H1 (cell line): ENCODE data around the gene PTPRR. TPM values are rescaled to one million over a fixed set of nuclear protein-coding genes. Genes with fewer than 3 reads are reported as not detected.

Experiments
- CTCF ChIA-PET: fragments of 300-600 bp; sonication (Branson Sonifier 250); formaldehyde crosslinking; loops from one replicate; lab custom pipeline; 2021; ENCODE audit not compliant: partially characterized antibody; lab: Charles Lee
- POLR2A ChIA-PET: fragments of 300-600 bp; sonication (Branson Sonifier 250); formaldehyde crosslinking; loops from one replicate; lab custom pipeline; 2021; ENCODE audit warnings: inconsistent platforms; ENCODE audit not compliant: partially characterized antibody; lab: Charles Lee
- DNase-seq, 2 experiments: peaks; one replicate each; pipeline versions ENCODE4 v3.0.0 to v3.0.0-alpha.2; 2010 to 2022; ENCODE audit warnings: low spot score in 2 of 2, low read depth in 1 of 2, mixed read lengths in 1 of 2
- FAIRE-seq: peaks from 2 replicates; lab custom pipeline; 2011; peaks lifted over from hg19 to GRCh38; lab: Jason Lieb, UNC
- H2AFZ ChIP-seq: 2 replicates; pipeline ENCODE4 v1.8.1; 2012; ENCODE audit warnings: low read length, inconsistent platforms
- H2AK5ac ChIP-seq: 2 replicates; pipeline ENCODE4 v1.6.1; 2013; ENCODE audit warnings: low read depth, low read length
- H2BK120ac ChIP-seq: replicated peaks from 2 replicates; pipeline ENCODE3; 2013; ENCODE audit warnings: low read depth, low read length, inconsistent platforms
- H2BK12ac ChIP-seq: 2 replicates; pipeline ENCODE4 v1.6.1; 2013; ENCODE audit warnings: low read depth, low read length
- H2BK15ac ChIP-seq: 2 replicates; pipeline ENCODE4 v1.6.1; 2013; ENCODE audit warnings: low read length
- H2BK20ac ChIP-seq: 2 replicates; pipeline ENCODE4 v1.6.1; 2013; ENCODE audit warnings: low read length
- H2BK5ac ChIP-seq: 2 replicates; pipeline ENCODE4 v1.6.1; 2013; ENCODE audit warnings: low read depth, low read length
- H3K14ac ChIP-seq: 2 replicates; pipeline ENCODE4 v1.6.1; 2013; ENCODE audit warnings: inconsistent platforms; ENCODE audit not compliant: insufficient read length
- H3K18ac ChIP-seq: 2 replicates; pipeline ENCODE4 v1.6.1; 2013; ENCODE audit warnings: low read length; ENCODE audit errors: extremely low read depth
- H3K23ac ChIP-seq: 2 replicates; pipeline ENCODE4 v1.6.1; 2013; ENCODE audit warnings: inconsistent platforms; ENCODE audit not compliant: insufficient read length
- H3K23me2 ChIP-seq: 2 replicates; pipeline ENCODE4 v1.6.1; 2013; ENCODE audit warnings: low read depth, low read length
- H3K27ac ChIP-seq: 2 replicates; pipeline ENCODE4 v1.6.1; 2011; ENCODE audit warnings: low read depth, low read length, inconsistent platforms
- H3K27me3 ChIP-seq, 4 experiments: replicated peaks in 1 of 4; 1 replicate in 1 of 4; 2 replicates in 3 of 4; pipeline versions ENCODE4 v1.6.1 to v1.8.1; 2011 to 2013; ENCODE audit warnings: low read length in 3 of 4, mild to moderate bottlenecking in 3 of 4, inconsistent platforms in 2 of 4, mixed read lengths in 2 of 4, moderate library complexity in 1 of 4; ENCODE audit not compliant: control insufficient read depth in 3 of 4, insufficient read depth in 3 of 4; ENCODE audit errors: extremely low read depth in 1 of 4
- H3K36me3 ChIP-seq, 4 experiments: 2 replicates each; pipeline versions ENCODE4 v1.6.1 to v1.8.1; 2011 to 2013; ENCODE audit warnings: mild to moderate bottlenecking in 4 of 4, low read length in 3 of 4, moderate library complexity in 2 of 4, control low read depth in 1 of 4, inconsistent platforms in 1 of 4; ENCODE audit not compliant: insufficient read depth in 4 of 4, control insufficient read depth in 2 of 4
- H3K4ac ChIP-seq: replicated peaks from 2 replicates; pipeline ENCODE3; 2013; ENCODE audit warnings: low read length, low read depth, mixed read lengths, inconsistent platforms; ENCODE audit not compliant: insufficient read length
- H3K4me1 ChIP-seq, 4 experiments: replicated peaks in 1 of 4; 1 replicate in 1 of 4; 2 replicates in 3 of 4; pipeline versions ENCODE4 v1.6.1 to v1.8.1; 2011 to 2013; ENCODE audit warnings: low read length in 3 of 4, inconsistent platforms in 2 of 4, mixed read lengths in 1 of 4; ENCODE audit not compliant: insufficient read depth in 4 of 4, control insufficient read depth in 3 of 4
- H3K4me2 ChIP-seq, 2 experiments: 2 replicates each; pipeline versions ENCODE4 v1.6.1 to v1.8.1; 2011 to 2013; ENCODE audit warnings: low read depth in 2 of 2, low read length in 2 of 2, control low read depth in 1 of 2, inconsistent platforms in 1 of 2, mild to moderate bottlenecking in 1 of 2; ENCODE audit not compliant: insufficient read depth in 1 of 2
- H3K4me3 ChIP-seq, 4 experiments: fragments of 200-600, 300-600 bp in 1 of 4; sonication (generic), shearing (Covaris generic), sonication (Bioruptor Twin) in 1 of 4; 2 replicates each; pipeline versions ENCODE4 v1.5.1 to v1.8.1; 2011 to 2016; ENCODE audit warnings: low read length in 4 of 4, low read depth in 3 of 4, control low read depth in 2 of 4, inconsistent platforms in 2 of 4, mild to moderate bottlenecking in 2 of 4, mixed read lengths in 1 of 4, moderate library complexity in 1 of 4; ENCODE audit not compliant: insufficient read depth in 2 of 4; ENCODE audit errors: extremely low read depth in 1 of 4
- H3K56ac ChIP-seq: replicated peaks from 2 replicates; pipeline ENCODE3; 2013; ENCODE audit warnings: low read depth, mild to moderate bottlenecking, mixed read lengths, low read length, inconsistent platforms; ENCODE audit not compliant: insufficient read length
- H3K79me1 ChIP-seq: 2 replicates; pipeline ENCODE4 v1.6.1; 2013; ENCODE audit warnings: low read depth, low read length, control low read depth
- H3K79me2 ChIP-seq, 2 experiments: 2 replicates each; pipeline versions ENCODE4 v1.6.1 to v1.8.1; 2012 to 2013; ENCODE audit warnings: low read length in 2 of 2, mild to moderate bottlenecking in 2 of 2, inconsistent platforms in 1 of 2; ENCODE audit not compliant: insufficient read depth in 2 of 2, control insufficient read depth in 1 of 2
- H3K9ac ChIP-seq, 4 experiments: replicated peaks in 1 of 4; 1 replicate in 1 of 4; 2 replicates in 3 of 4; pipeline versions ENCODE4 v1.6.1 to v1.8.1; 2011 to 2013; ENCODE audit warnings: low read depth in 3 of 4, low read length in 3 of 4, control low read depth in 2 of 4, mild to moderate bottlenecking in 2 of 4, moderate library complexity in 2 of 4, inconsistent platforms in 1 of 4; ENCODE audit errors: extremely low read depth in 1 of 4
- H3K9me3 ChIP-seq, 2 experiments: 2 replicates each; pipeline versions ENCODE4 v1.6.1 to v1.8.1; 2012 to 2013; ENCODE audit warnings: mild to moderate bottlenecking in 2 of 2, moderate library complexity in 2 of 2, control low read depth in 1 of 2, inconsistent platforms in 1 of 2, low read depth in 1 of 2, low read length in 1 of 2, mixed read lengths in 1 of 2; ENCODE audit not compliant: insufficient read depth in 2 of 2
- H4K20me1 ChIP-seq, 2 experiments: replicated peaks in 1 of 2; 2 replicates each; pipeline versions ENCODE3 to v1.8.1; 2011 to 2013; ENCODE audit warnings: inconsistent platforms in 2 of 2, low read length in 2 of 2, mild to moderate bottlenecking in 1 of 2; ENCODE audit not compliant: insufficient read depth in 2 of 2, control insufficient read depth in 1 of 2
- H4K5ac ChIP-seq: 2 replicates; pipeline ENCODE4 v1.6.1; 2013; ENCODE audit warnings: low read length, low read depth, mixed read lengths, inconsistent platforms; ENCODE audit not compliant: insufficient read length
- H4K8ac ChIP-seq: 2 replicates; pipeline ENCODE4 v1.8.0; 2013; ENCODE audit warnings: mild to moderate bottlenecking, moderate library complexity, low read length, inconsistent platforms; ENCODE audit not compliant: insufficient read depth; ENCODE audit errors: extremely low read depth
- H4K91ac ChIP-seq: replicated peaks from 2 replicates; pipeline ENCODE3; 2013; ENCODE audit warnings: low read length, mixed read lengths, inconsistent platforms; ENCODE audit not compliant: insufficient read length
- CBX5 ChIP-seq: fragments of 300-800, 300-1000 bp; sonication (generic); IDR thresholded peaks from 2 replicates; pipeline ENCODE4 v1.7.1; 2016; ENCODE audit warnings: antibody characterized with exemption, low read length, low read depth
- EZH2 ChIP-seq: fragments of 200-600 bp; sonication (generic); IDR thresholded peaks from 2 replicates; pipeline ENCODE4 v1.7.1; 2012; ENCODE audit warnings: low read depth, mild to moderate bottlenecking, moderate library complexity, low read length, inconsistent platforms; ENCODE audit not compliant: severe bottlenecking
- FOSL1 ChIP-seq: IDR thresholded peaks from 2 replicates; pipeline ENCODE4 v1.6.1; 2011; ENCODE audit warnings: mild to moderate bottlenecking, low read depth, low read length, moderate library complexity; ENCODE audit not compliant: insufficient read depth
- GABPA ChIP-seq: IDR thresholded peaks from 2 replicates; pipeline ENCODE4 v1.6.1; 2011; ENCODE audit warnings: mild to moderate bottlenecking, low read length, moderate library complexity, borderline replicate concordance; ENCODE audit not compliant: insufficient read depth
- GTF2F1 ChIP-seq: IDR thresholded peaks from 2 replicates; pipeline ENCODE4 v1.6.1; 2012; ENCODE audit warnings: low read depth, low read length, improper control_type of control experiment, borderline replicate concordance
- POLR2A ChIP-seq, 2 experiments: IDR thresholded peaks; 1 replicate in 1 of 2; 2 replicates in 1 of 2; pipeline ENCODE4 v1.6.1; 2011; ENCODE audit warnings: low read depth in 2 of 2, low read length in 2 of 2, mild to moderate bottlenecking in 2 of 2; ENCODE audit errors: control extremely low read depth in 1 of 2
- POU5F1 ChIP-seq: IDR thresholded peaks from 2 replicates; pipeline ENCODE4 v1.6.1; 2011; ENCODE audit warnings: low read depth, mild to moderate bottlenecking, low read length, moderate library complexity
- SIN3A ChIP-seq, 2 experiments: IDR thresholded peaks in 1 of 2; conservative IDR thresholded peaks in 1 of 2; 2 replicates each; pipeline ENCODE4 v1.6.1; 2011 to 2012; ENCODE audit warnings: low read length in 2 of 2, improper control_type of control experiment in 1 of 2, low read depth in 1 of 2, mild to moderate bottlenecking in 1 of 2
- SUZ12 ChIP-seq: fragments of 200-600 bp; sonication (generic); IDR thresholded peaks from 2 replicates; pipeline ENCODE4 v1.6.1; 2012; ENCODE audit warnings: mild to moderate bottlenecking, inconsistent platforms, low read length, moderate library complexity, mixed read lengths
- TAF1 ChIP-seq: IDR thresholded peaks from 2 replicates; pipeline ENCODE4 v1.6.1; 2011; ENCODE audit warnings: mild to moderate bottlenecking, low read depth, low read length
- WGBS, 2 experiments: shearing (Covaris generic) in 1 of 2; methylation state at CpG; one replicate each; pipeline versions ENCODE4 v1.1.6 to v1.1.7; 2013 to 2015; ENCODE audit warnings: low lambda C conversion rate in 2 of 2, mixed read lengths in 2 of 2, inconsistent platforms in 1 of 2, low coverage in 1 of 2, missing lambda C conversion rate in 1 of 2; ENCODE audit not compliant: insufficient replicate concordance in 2 of 2, insufficient coverage in 1 of 2, insufficient read length in 1 of 2; ENCODE audit errors: extremely low coverage in 1 of 2, missing lambda C conversion rate in 1 of 2; 5-methylcytosine and 5-hydroxymethylcytosine counted together
- polyA plus RNA-seq, 7 experiments: library from polyadenylated mRNA; depleted of rRNA in 3 of 7; stranded (reverse) in 5 of 7; unstranded in 2 of 7; fragments of >200 nt in 5 of 7; fragments of 200-250 nt in 2 of 7; gene quantifications; 1 replicate in 5 of 7; 2 replicates in 1 of 7; 4 replicates in 1 of 7; pipeline versions ENCODE4 v1.2.1 to v1.2.3, GENCODE V29; 2011 to 2013; ENCODE audit warnings: missing spikeins in 2 of 7, mixed read lengths in 2 of 7
- total RNA-seq: library from RNA; stranded (reverse); fragmentation: NEBNext Ultra II Directional; extraction: Animal tissue kit (Norgen Biotek cat#: 25700); gene quantifications from 2 replicates; pipeline ENCODE4 v1.2.1, GENCODE V29; 2021
- TF ChIP-seq, protein P1 (sequence below): IDR thresholded peaks from 2 replicates; pipeline ENCODE4 v1.6.1; 2012; ENCODE audit warnings: inconsistent platforms

The PTPRR gene
- total and polyA plus RNA-seq, 2 of the 8 experiments (the other 6 are each of a cell fraction or from before 2014, with no cell fraction given), result 0.07 to 0.35 TPM

DNA sequence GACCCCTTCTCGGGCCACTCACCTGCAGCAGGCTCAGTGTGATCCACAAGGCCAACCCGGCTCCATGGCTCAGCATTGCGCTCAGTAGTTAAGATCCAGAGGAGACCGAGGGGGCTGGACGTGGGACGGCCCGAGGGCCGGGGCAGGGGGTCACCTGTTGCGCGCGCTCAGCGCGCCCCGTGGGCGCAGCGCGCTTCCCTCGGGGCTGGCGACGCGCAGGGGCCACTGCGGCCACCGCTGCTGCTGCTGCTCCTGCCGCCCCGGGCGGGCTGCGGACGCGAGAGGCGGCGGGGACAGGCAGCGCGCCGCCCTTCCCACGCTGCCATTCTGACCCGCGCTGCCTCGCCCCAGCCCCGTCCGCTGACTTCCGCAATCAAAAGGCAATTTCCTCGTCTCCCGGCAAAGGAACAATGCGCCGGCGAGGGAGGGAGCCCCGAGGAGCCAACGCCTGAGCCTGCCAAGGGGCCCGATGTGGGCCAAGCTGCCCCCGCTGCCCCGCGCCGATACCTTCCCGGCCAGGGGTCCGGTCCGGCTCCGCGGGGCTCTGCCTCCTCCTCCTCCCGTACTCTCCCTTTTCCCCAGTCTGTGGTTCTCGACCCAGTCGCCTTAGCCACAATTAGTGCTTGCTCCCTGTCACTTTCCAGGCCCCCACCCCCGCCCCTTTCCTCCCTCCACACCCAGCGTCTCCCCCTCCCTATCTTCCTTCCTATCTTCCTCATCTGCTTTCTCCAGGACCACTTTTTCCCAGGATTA, 310.6 kb downstream of the PTPRR start:
- H2BK5ac ChIP-seq, result no peak overlapping the region
- WGBS, 2 experiments, result 2% methylated on average over 47 of the region's 63 CpGs; no CpG with 5 or more reads in 1 of the 2 experiments
- no peak overlapping the region; the same call in 1 of the 2 replicates for H2AFZ ChIP-seq
- no peak overlapping the region for H4K5ac ChIP-seq
- H2BK120ac ChIP-seq, result no peak overlapping the region
- no peak overlapping the region for H2BK20ac ChIP-seq
- H3K4me2 ChIP-seq, result peak overlapping the region; percentile 54 to 71
- no peak overlapping the region for H3K14ac ChIP-seq
- no peak overlapping the region for H2BK12ac ChIP-seq
- H3K79me2 ChIP-seq, result no peaks in the 10 kb centered on the region
- ChIA-PET POLR2A (no interaction called here), CTCF (interaction anchor here (1.0 to 2.7 kb wide), 8 partner anchors 10 to 743 kb away, joined by 3 to 8 read pairs (median 4); no protein-coding TSS in a partner anchor)
- peak overlapping the region; percentile 45 to 74 (median 54) for H3K4me3 ChIP-seq
- no peaks in the 10 kb centered on the region for H4K20me1 ChIP-seq
- H3K23ac ChIP-seq, result no peak overlapping the region
- H3K56ac ChIP-seq, result no peak overlapping the region
- peak overlapping the region in 2 of 4 experiments; percentile 42 to 52; a peak in 2 of 7 replicates for H3K9ac ChIP-seq
- H2BK15ac ChIP-seq, result no peak overlapping the region
- no peak overlapping the region for H3K18ac ChIP-seq
- H4K8ac ChIP-seq, result no peak overlapping the region
- H3K79me1 ChIP-seq, result no peaks in the 10 kb centered on the region
- no peak for FAIRE-seq
- peaks cover 3% of the 10 kb centered on the region; the same call in 1 of the 2 replicates for H3K23me2 ChIP-seq
- H3K9me3 ChIP-seq, result no peaks in the 10 kb centered on the region
- H3K36me3 ChIP-seq, result no peaks in the 10 kb centered on the region
- no peak overlapping the region for H3K27ac ChIP-seq
- H3K4ac ChIP-seq, result no peak overlapping the region
- no peak overlapping the region for H4K91ac ChIP-seq
- H3K27me3 ChIP-seq, result peaks cover 0 to 14% (median 11%) of the 10 kb centered on the region in 4 experiments; a peak in 5 of 7 replicates
- H3K4me1 ChIP-seq, result peaks cover 0 to 3% (median 0%) of the 10 kb centered on the region in 4 experiments; a peak in 3 of 7 replicates
- peak in 1 of 2 experiments; percentile 61 for DNase-seq
- no peak overlapping the region for H2AK5ac ChIP-seq
- TF ChIP-seq POU5F1 (no peak), GABPA (no peak), CBX5 (no peak), FOSL1 (no peak), SIN3A (conservative IDR thresholded peaks at IDR 0.05 in 1 of 2, IDR thresholded peaks at IDR 0.05 in 1 of 2; ENCODE audit: low read depth in 1 of 2, low read length in 2 of 2) (peak in 1 of 2 experiments; percentile 28; a peak in 1 of 4 replicates), TAF1 (no peak), POLR2A (IDR thresholded peaks at IDR 0.05; ENCODE audit: control extremely low read depth in 1 of 2, low read depth in 2 of 2, low read length in 2 of 2) (no peak), SUZ12 (peak; percentile 44; the same call in 1 of the 2 replicates), GTF2F1 (no peak), EZH2 (peak; percentile 40)
- TF ChIP-seq, protein P1, sequence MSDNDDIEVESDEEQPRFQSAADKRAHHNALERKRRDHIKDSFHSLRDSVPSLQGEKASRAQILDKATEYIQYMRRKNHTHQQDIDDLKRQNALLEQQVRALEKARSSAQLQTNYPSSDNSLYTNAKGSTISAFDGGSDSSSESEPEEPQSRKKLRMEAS, result no peak
